HK-2 (cell line): ENCODE measurements around the gene PNPLA7.

Experiments used
- DNase-seq: peaks from one replicate; pipeline ENCODE4 v3.0.0-alpha.2; 2018; ENCODE audit not compliant: unreplicated experiment

The PNPLA7 gene

DNA sequence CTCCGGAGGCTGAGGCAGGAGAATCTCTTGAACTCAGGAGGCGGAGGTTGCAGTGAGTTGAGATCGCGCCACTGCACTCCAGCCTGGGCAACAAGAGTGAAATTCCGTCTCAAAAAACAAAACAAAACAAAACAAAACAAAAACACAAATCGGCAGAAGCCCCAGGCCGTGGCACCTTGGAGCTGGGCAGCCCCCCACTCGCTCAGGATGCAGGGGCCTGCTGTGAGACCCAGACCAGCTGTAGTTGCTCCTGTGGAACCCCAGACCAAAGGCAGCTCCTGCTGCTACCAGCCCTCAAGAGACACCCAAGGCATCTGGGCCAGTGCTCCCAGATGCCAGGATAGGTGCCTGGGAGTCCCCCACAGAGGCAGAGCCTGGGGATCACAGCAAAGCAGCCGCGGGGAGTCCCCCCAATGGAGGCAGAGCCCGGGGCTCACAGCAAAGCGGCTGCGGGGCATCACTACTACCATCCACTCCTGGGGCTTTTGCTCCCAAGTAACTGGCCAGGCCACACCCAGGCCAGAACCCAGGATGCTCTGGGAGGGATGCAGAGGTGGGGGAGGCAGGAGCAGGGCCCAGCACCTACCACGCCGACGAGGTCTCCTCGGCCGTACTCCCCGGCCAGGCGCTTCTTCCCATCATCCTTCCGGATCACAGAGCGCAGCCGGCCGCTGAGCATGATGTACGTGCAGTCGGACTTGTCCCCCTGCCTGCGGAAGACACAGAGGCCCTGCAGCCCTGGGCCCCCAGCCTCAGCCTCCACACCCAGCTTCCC, 53.4 kb downstream of the PNPLA7 start:
- DNase-seq = no peak

DNA sequence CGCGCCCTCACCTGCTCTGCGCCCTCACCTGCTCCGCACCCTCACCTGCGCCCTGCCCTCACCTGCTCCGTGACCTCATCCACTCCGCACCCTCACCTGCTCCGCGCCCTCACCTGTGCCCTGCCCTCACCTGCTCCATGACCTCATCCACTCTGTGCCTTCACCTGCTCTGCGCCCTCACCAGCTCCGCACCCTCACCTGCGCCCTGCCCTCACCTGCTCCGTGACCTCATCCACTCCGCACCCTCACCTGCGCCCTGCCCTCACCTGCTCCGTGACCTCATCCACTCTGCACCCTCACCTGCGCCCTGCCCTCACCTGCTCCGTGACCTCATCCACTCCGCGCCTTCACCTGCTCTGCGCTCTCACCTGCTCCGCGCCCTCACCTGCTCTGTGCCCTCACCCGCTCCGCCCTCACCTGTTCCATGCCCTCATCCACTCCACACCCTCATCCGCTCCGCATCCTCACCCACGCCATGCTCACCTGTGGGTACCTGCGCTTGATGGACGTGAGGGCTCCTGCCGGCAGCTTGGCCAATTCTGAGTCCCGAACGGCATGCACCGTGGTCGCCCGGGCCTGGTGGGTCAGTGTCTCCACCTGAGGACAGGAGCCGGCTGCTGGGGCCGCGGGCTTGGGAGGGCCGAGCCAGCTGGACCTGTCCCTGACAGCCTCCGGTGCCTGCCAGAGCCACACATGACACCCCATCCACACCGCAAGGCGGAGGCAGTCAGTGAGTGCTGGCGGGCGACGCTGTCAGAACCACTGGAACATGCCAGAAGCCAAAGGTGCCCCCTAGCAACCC, 55.5 kb downstream of the PNPLA7 start:
- DNase-seq = no peak

DNA sequence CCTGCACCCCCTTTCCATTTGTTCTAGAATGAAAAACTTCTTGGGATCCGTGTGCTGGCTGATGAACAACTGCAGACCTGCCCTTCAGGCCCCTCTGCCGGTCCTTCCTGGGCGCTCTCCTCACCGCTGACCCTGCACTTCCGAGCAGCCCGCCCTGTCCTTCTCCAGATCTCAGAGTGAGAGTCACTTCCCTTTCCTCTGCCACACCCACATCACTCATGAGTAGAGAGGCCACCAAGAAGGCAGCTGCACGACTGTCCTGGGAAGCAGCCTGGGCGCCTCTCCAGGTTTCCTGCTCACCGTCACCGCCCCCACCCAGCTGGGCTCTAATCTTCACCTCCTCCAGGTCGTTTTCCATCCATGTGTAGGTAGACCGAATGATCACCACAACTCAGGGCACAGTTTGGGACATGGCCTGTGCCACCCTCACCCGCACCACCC, 56.1 kb downstream of the PNPLA7 start:
- no peak for DNase-seq

DNA sequence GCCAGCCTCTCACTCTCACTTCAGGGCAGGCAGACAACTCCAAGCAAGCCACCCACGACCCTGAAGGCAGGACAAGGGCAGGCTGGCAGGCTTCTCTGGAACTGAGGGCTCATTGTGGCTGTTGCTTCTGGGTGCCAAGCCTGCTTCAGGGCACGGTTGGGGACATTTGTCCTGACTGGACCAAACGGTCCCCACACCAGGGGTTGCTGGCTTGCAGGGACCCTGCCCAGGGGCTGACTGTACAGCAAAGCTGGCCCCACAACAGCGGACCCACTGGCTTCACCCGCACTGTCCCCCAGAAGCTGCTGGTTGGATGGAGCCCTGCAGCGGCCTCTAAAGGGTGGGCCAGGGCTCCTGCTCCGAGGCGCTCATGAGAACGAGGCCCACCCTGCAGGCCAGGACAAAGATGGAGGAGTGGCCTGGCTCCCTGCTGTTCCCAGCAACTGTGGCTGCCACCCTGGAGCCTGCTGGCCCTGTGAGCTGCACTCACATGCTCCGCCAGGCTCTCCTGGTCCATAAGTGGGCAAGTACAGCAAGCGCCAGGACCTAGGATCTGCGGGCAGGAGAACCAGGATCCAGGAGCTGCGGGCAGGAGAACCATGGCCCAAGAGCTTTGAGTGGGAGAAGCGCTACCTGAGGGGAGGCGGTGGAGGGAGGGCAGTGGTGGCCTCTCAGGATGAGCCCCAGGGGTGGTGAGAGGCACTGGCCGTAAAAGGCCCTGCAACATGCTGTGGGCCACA, 56.7 kb downstream of the PNPLA7 start:
- no peak for DNase-seq

DNA sequence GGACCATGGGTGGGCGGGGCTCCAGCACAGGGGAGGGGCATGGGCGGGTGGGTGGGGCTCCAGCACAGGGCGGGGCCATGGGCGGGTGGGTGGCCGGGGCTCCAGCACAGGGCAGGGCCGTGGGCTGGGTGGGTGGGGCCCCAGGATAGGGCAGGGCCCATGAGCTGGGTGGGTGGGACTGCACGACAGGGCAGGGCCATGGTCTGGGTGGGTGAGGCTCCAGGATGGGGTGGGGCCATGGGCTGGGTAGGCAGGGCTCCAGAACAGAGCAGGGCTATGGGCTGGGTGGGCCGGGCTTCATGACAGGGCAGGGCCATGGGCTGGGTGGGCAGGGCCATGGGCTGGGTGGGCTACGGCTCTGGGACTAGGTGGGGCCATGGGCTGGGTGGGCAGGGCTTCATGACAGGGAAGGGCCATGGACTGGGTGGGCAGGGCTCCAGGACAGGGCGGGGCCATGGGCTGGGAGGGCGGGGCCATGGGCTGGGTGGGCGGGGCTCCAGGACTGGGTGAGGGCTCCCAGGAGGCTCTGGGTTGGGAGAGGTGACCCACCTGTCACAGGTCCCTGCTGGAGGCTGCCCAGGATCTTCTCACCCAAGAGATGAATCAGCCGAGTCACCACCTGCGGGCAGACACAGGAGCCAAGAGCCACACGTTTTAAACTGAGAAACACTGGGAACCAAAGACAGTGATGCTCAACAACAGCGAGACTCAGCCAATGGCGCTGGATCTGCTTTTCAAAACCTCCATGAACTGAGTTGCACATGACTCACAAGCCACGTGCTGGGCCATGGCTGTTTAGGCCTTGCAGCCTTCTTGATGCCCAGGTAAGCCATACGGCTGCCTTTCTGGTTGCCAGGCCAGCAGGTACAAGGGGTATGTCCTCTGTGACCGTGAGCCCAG, 57.5 kb downstream of the PNPLA7 start:
- DNase-seq = no peak

DNA sequence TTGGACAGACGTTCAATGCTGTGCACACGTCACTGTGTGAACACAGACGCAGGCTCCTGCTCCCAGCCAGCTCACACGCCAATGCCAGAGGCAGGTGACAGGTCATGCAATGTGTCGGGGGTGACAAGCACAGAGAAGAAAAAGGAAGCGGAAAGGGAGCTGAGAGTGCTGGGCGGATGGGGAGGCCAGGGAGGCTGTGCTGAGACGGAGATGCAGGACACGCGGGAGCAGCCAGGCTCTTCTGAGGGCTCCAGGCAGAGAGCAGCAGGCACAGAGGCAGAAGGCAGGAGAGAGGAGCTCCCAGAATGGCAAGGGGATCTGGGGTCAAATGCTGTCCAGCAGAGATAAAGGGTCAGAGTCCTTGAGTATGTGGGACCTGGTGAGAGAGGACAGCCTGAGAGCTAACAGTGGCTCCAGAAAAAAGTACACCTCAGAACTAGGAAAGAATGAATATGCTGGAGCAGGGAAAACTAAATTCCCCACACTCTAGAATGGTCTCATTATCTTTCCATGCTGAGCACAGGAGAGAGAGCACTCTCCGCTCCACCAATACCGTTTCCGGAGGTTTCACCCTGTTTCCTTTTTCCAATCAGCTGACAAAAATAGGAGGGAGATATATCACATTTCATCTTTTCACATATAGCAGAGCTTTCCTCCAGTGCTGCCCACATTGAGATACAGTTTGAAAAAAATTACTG, 58.3 kb downstream of the PNPLA7 start:
- no peak for DNase-seq

DNA sequence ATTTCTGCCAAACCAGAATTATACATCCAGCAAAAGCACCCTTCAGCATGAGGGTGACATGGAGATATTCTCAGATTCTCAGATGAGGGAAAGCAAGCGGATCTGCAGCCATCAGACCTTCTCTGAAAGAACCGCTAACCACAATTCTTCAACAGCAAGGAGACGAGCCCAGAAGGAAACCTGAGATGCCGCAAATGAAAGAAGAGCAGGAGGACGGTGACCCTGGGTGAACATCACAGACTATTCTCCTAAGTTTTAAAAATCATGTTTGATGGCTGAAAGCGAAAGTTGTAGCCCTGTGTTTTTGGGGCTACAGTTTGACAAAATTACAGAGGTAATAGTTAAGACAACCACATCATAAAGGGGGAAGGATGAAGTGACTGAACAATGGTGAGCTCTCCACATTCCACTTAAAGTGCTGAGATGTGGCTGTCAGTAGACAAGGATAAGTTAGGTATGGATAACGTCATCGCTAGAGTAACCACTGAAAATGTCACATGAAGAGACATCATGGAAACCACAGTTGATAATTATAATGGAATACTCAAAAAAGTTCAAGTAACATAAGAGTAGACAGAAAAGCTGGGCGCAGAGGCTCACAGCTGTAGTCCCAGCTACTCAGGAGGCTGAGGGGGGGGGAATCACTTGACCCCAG, 59.5 kb downstream of the PNPLA7 start:
- DNase-seq = no peak

DNA sequence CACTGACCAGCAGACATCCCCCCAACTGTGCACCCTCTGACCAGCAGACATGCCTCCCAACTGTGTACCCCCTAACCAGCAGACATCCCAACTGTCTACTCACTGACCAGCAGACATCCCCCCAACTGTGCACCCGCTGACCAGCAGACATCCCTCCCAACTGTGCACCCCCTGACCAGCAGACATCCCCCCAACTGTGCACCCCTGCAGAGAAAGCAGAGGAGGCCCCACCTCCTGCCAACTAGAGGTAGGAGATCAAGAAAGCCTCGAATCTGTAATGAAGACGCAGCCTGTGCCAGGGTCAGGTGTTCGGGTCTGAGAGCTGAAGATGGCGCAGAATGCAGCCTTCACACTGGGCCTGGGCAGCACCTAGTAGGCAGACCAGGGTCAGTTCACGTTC, 61.3 kb downstream of the PNPLA7 start:
- no peak for DNase-seq

DNA sequence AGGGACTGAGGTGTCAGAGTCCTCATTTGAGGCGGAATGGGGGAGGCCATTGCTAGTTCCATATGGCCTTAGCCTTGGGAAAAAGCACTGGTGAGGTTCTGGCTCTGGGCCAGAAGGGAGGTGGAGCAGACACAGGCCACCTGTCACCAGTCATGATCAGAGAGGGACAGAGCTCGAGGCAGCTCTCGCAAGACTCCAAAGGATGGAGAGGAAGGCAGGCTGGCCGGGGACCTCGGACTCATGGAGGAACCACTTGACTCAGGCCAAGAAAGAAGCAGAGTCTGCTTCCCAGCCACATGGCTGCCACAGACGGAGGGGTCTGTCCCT, 61.9 kb downstream of the PNPLA7 start:
- DNase-seq = no peak

DNA sequence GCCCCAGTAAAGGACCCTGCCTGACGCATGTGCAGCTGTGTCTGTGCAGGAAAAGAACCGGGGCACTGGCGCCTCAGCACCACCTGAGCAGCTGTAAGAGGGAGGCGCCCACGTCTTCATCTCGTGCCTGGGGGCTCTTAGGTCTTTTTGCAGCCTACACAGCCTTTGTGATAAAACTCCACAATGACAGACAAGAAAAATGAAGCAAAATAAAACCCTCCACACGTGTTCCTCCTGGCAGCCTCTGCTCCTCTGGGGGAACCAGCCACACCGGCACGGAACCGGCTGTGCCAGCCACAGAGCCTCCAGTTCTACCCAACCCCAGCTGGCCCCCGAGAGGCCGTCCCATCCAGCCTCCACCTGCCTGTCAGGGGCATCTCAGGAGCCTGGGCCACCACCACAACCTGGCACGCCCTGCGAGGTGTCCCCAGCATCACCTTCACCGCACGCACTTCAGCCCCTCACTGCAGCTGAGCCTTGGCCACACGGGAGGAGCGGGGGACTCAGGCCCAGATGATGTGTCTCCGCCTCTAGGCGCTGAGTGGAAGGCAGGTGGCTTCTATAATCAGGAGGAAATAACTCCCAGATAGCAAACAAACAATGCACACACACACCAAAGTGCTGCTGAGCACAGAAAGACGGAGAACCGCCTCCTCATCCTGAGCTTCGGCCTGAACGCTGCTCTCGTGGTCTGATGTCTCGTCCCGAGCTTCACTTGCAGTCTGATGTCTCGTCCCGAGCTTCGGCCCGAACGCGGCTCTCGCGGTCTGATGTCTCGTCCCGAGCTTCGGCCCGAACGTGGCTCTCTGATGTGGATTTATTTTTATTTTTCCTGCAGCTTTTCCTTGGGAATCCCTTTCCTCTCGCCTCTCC, 62.5 kb downstream of the PNPLA7 start:
- DNase-seq = no peak

DNA sequence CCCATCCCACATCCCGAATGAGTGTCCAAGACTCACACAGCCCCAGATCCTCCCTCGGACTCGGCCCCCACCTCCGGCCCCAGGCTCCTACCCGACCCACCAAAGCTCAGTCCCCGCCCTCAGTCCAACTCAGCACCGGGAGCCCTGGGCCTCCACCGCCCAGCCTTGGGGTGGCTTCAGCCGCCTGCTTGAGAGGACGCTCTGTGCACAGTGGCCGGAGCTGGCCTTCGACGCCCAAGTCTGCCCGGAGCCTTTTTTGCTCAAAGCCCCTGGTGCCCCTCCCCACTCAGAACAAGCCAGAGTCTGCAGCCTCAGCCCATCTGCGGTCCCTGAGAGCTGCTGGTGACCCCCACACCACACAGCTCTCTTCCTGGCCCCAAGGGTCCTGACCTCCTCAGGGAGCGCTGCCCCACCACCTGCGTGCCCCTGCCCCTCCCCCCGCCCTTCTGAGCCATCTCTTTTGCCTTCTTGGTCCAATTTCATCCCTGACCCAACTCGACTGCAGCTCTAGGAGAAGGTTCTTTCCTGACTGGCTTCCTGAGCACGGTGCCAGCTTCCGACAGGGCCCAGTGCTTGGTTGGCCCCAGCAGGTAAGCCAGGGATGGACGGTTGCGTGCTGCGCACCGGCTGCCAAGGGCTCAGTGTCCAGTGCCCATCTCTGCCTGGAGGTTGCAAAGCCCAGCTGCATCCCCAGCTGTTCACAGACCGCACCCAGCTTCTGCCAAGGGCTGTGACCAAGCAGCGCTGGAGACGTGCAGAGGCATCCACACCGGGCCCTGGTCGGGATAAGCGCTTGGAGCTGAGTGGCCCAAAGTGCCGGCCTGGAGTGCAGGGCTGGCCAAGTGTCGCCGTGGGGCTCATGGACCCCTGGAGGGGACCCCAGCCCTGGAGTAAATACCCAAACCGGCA, 63.4 kb downstream of the PNPLA7 start:
- no peak for DNase-seq

DNA sequence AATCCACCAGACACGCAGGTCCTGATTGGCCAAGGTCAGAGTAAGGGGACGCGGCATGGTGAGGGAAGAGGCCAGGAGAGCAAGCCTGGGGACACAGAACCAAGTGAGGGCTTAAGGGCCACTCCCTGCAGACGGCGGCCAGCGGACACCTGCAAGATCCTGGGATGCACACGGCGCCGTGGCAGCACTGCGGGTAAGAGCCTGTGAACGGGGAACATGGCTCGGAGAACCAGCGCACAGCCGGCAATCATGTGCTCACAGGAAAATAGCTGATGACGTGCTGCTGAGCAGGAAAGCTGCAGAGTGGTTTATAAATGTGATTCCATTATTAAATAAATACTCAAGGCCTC, 64.1 kb downstream of the PNPLA7 start:
- DNase-seq = no peak

DNA sequence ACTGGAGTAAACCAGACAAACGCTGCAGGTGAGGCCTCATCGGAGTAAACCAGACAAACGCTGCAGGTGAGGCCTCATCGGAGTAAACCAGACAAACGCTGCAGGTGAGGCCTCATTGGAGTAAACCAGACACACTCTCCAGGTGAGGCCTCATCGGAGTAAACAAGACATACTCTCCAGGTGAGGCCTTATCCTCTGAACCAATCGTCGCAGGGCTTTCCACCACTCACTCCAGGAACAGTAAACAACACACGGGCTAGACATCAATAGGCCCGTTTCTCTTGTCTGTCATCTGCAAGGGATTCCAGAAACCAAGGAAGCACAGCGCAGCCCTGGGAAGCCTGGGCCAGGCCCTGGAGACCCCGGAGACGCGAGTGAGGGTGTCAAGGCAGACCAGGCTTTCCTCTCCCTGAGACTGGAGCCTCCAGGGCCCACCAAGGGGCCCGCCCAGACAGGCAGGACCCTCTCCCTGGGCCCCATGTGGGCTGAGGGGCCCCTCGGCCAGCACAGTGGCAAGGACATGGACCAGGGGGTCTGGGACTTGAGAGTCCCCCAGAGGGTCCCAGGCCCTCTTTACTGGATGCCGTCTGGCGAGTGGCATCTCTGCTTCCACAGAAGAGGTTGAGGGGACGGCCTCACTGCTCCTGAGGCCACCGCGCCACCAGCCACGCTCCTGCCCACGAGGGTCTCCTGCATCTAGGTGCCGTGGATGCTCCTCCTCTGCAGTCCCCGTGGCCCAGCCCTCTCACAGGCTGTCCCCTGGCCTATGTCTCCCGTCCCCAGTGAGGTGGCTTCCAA, 64.7 kb downstream of the PNPLA7 start:
- DNase-seq = no peak

DNA sequence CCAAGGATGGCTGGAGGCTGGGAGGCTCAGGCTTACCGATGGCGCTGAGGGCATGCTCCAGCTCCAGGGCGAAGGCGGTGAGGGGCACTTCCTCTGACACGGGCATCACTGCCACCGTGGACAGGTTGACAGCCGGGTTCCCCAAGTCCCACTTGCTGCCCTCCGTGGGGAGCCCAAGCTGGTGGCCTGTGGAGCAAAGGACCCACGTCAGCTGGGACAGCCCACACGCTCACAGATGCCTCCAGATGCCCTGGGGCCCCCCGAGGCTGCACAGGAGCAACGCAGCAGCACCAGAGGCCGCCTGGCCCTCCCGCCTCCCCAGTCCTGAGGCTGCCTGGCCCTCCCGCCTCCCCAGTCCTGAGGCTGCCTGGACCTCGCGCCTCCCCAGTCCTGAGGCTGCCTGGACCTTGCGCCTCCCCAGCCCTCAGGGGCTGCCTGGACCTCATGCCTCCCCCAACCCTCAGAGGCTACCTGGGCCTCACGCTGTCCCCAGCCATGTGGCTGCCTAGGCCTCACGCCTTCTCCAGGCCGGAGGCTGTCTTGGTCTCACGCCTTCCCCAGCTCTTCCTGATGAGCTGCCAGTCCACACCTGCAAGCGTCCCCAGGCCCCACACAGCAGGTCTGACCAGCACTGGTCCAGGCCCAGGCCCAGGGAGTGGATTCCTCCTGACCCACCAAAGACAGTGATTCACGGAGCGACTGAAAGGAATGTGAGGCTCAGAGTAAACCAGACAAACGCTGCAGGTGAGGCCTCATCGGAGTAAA, 65.5 kb downstream of the PNPLA7 start:
- DNase-seq = no peak

DNA sequence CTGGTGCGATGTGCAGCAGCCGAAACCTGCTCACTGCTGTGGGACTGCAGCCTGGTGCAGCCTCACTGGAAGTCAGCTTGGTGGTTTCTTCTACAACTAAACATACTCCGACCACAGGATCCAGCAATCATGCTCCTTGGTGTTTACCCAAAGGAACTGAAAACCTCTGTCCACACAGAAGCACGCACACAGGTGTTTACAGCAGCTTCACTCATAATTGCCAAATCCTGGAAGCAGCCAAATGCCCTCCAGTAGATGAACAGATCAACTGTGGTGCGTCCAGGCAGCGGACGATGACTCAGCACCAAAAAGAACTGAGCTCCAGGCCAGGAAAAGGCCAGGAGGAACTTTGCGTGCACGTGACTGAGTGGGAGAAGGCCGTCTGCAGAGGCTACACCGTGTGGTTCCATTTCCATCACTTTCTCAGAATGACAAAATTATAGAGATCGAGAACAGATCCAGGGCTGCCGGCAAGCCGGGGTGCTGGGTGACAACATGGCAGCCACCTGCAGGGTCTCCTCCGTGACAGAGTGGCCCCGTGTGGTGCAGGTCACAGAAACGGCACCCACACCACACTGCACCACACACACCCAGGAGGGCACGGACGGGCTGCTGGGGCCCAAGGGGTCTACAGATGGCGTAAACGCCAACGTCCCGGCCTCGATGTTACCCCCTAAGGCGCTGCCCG, 68.0 kb downstream of the PNPLA7 start:
- no peak for DNase-seq
